NB4 (cell line): Measurements from ENCODE around the gene GFY.
"Not testable (repeated sequence)": the region's sequence is repeated elsewhere in the genome, so short reads cannot be mapped to it uniquely, and the experiment has no call there.

Source experiments
- DNase-seq: peaks from one replicate; pipeline ENCODE4 v3.0.0; 2010; ENCODE audit warnings: low read depth
- H3K4me3 ChIP-seq: one replicate; pipeline ENCODE4 v1.5.1; 2011; ENCODE audit warnings: mild to moderate bottlenecking, low read depth, low read length, moderate library complexity
- MYC ChIP-seq: IDR thresholded peaks from 2 replicates; pipeline ENCODE4 v1.6.1; 2011; ENCODE audit warnings: low read depth, low read length
- POLR2A ChIP-seq: IDR thresholded peaks from 2 replicates; pipeline ENCODE4 v1.6.1; 2011; ENCODE audit warnings: mild to moderate bottlenecking; ENCODE audit not compliant: insufficient read length; ENCODE audit errors: extremely low read depth
- TF ChIP-seq, protein P1 (sequence below): IDR thresholded peaks from 2 replicates; pipeline ENCODE4 v1.6.1; 2011; ENCODE audit warnings: low read depth, low read length
- TF ChIP-seq, protein P2 (sequence below): IDR thresholded peaks from one replicate; pipeline ENCODE4 v1.5.1; 2012; ENCODE audit warnings: low read depth, low read length

GFY gene

DNA sequence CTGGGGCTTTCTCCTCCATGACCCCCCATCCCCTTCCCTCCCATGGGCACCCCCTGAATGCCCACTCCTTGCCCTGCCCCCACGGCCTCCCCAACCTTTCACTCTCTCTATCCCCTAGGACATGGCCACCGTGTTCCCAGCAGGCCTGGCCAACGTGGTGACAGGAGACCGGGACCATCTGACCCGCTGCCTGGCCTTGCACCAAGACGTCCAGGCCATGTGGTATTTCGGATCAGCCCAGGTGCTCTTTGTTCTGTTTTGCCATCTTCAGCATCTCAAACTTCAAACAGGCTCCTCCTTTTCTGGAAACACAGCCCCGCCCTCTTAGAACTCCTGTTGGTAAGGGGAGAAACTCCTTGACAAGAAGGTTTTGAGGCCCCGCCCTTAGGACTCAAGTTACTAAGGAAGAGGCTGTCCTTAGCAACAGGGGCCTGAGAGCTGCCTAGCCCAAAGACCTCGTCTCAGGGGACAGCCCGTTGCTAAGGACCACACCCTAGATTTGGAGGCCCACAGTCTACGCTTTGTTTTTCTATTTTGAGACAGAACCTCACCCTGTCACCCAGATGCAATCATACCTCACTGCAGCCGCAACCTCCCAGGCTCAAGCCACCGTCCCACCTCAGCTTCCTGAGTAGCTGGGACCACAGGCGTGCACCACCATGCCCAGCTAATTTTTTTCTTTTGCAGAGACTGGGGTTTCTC, 43.7 kb downstream of the GFY start:
- no peak overlapping the region for H3K4me3 ChIP-seq
- DNase-seq = peak; percentile 93
- TF ChIP-seq MYC (no peak), POLR2A (no peak)
- TF ChIP-seq, protein P1, sequence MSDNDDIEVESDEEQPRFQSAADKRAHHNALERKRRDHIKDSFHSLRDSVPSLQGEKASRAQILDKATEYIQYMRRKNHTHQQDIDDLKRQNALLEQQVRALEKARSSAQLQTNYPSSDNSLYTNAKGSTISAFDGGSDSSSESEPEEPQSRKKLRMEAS = no peak
- TF ChIP-seq, protein P2, sequence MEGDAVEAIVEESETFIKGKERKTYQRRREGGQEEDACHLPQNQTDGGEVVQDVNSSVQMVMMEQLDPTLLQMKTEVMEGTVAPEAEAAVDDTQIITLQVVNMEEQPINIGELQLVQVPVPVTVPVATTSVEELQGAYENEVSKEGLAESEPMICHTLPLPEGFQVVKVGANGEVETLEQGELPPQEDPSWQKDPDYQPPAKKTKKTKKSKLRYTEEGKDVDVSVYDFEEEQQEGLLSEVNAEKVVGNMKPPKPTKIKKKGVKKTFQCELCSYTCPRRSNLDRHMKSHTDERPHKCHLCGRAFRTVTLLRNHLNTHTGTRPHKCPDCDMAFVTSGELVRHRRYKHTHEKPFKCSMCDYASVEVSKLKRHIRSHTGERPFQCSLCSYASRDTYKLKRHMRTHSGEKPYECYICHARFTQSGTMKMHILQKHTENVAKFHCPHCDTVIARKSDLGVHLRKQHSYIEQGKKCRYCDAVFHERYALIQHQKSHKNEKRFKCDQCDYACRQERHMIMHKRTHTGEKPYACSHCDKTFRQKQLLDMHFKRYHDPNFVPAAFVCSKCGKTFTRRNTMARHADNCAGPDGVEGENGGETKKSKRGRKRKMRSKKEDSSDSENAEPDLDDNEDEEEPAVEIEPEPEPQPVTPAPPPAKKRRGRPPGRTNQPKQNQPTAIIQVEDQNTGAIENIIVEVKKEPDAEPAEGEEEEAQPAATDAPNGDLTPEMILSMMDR = no peak

DNA sequence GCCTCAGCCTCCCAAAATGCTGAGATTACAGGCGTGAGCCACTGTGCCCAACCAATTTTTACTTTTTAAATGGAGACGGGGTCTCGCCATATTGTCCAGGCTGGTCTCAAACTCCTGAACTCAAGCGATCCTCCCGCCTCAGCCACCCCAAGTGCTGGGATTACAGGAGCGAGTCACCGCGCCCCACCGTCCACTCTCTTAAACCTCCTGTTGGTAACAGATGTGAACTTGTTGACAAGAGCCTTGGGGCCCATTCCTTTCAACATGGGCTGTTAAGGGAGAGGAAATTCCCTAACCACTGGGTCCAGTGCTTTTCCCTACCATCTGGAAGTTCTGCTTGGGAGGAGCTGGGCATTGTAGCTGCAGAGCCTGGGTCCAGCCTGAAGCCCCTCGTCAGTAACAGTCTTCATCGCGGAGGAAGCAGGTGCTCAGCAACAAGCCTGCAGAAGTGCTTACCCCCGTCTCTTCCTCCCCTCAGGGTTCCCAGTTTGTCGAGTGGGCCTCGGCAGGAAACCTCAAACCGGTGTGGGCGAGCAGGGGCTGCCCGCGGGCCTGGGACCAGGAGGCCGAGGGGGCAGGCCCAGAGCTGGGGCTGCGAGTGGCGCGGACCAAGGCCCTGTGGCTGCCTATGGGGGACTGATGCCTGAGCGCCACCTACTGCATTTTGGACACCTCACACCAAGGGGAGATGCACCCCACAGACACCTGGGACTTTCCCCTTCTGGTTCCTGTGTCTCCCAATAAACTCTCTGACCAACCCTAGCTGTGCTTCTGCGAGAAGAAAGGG, 44.8 kb downstream of the GFY start:
- TF ChIP-seq, protein P2 = peak; percentile 59
- no peak for TF ChIP-seq POLR2A
- peak; percentile 89 for DNase-seq
- no peak overlapping the region for H3K4me3 ChIP-seq

DNA sequence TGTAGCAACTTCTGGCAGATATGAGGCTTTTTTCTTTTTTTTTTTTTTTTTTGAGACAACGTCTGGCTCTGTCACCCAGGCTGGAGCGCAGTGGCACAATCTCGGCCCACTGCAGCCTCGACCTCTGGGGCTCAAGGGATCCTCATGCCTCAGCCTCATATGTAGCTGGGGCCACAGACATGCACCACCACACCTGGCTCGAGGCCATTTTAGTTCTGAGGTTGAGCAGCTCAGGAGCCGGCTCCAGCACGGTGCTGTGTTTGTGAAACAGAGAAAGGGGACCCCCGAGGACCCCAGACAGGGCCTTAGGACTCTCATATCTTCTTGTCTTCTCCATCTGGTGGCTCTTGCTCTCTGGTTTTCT, 45.4 kb downstream of the GFY start:
- no peak for TF ChIP-seq MYC
- TF ChIP-seq POLR2A = no peak
- TF ChIP-seq, protein P2 = no peak
- TF ChIP-seq, protein P1 = no peak
- DNase-seq = no peak
- no peak overlapping the region for H3K4me3 ChIP-seq

DNA sequence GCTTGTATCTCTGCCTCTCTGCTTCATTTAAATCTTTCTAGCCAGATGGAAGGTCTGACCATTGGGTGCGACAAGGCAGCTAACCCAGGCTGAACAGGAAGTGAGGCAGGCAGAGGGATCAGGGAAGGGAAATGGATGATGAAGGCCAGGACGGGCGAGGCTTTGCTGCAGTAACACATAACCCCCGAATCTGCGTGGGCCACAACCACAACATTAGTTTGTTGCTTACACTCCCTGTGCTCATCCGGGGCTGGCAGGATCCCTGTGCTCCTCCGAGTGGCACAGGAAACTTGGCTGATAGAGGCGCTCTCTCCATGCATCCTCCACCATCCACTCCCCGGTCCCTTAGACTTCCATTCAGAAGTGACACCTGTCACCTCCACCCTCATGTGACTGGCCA, 47.7 kb downstream of the GFY start:
- DNase-seq = no peak
- no peak for TF ChIP-seq MYC
- TF ChIP-seq, protein P1 = no peak
- TF ChIP-seq, protein P2 = no peak
- H3K4me3 ChIP-seq = no peak overlapping the region

DNA sequence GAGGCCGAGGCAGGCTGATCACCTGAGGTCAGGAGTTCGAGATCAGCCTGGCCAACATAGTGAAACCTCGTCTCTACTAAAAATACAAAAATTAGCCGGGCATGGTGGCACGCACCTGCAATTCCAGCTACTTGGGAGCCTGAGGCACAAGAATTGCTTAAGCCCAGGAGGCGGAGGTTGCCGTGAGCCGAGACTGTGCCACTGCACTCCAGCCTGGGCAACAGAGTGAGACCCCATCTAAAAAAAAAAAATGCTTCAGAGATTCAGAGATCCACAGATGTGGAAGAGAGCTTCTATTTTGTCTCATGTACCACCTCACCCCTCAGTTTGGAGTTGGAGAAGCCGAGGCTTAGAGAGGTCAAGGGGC, 48.3 kb downstream of the GFY start:
- not testable (repeated sequence) for DNase-seq
- peak overlapping the region; percentile 21 for H3K4me3 ChIP-seq

DNA sequence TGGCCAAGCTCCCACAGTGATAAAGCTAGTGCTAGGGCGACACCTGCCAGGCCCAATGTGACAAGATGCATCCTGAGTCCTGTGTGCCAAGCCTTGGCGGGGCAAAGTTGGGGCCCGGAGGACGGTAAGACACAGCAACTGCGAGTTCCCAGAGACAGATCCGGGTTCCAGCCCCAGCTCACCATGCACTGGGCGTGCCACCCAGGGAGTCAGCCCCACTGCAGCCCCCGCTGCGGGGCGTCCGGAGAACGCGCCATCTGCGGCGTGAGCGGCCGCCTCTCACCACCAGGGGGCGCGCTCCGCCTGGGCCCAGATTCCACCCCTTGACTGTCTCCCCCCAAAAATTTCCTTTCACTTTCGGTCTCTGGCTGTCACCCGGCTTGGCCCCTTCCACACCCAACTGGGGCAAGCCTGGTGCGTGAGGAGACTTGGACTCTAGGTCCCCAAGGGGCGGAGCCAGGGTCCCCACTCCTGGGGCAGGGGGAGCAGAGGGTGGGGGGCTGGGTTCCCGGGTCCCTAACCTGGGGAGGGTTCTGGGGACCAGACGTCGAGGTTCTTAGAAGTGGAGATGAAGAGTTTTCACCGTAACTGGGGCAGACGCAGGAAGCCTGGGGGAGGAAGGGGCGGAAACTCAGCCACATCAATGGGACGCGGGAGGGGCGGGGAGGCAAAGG, 48.8 kb downstream of the GFY start, which contains the start of gene FLT3LG:
Gene FLT3LG, plus strand, starts transcription at position 348 of the 674 bp plus-strand sequence. CDS start 425 bp downstream, outside the sequence.
- peak within 1 kb of the TSS; percentile 55 for H3K4me3 ChIP-seq
- DNase-seq = peak; percentile 86
- TF ChIP-seq, protein P1 = peak; percentile 27; the same call in 1 of the 2 replicates
- TF ChIP-seq, protein P2 = peak; percentile 90
- TF ChIP-seq POLR2A (no peak), MYC (no peak)
